ENCODE data around the gene GPR84. TPM values are rescaled to one million over a fixed set of nuclear protein-coding genes. Genes with fewer than 3 reads are reported as not detected.
A peak's percentile ranks its signal among the peaks of the same experiment; 100 is the strongest.

GPR84 gene
- total and polyA plus RNA-seq, 9 of the 15 experiments (the other 6 are each of a cell fraction or from before 2014, with no cell fraction given): 0.07 to 0.18 (median 0.11) TPM; not detected in 5

DNA sequence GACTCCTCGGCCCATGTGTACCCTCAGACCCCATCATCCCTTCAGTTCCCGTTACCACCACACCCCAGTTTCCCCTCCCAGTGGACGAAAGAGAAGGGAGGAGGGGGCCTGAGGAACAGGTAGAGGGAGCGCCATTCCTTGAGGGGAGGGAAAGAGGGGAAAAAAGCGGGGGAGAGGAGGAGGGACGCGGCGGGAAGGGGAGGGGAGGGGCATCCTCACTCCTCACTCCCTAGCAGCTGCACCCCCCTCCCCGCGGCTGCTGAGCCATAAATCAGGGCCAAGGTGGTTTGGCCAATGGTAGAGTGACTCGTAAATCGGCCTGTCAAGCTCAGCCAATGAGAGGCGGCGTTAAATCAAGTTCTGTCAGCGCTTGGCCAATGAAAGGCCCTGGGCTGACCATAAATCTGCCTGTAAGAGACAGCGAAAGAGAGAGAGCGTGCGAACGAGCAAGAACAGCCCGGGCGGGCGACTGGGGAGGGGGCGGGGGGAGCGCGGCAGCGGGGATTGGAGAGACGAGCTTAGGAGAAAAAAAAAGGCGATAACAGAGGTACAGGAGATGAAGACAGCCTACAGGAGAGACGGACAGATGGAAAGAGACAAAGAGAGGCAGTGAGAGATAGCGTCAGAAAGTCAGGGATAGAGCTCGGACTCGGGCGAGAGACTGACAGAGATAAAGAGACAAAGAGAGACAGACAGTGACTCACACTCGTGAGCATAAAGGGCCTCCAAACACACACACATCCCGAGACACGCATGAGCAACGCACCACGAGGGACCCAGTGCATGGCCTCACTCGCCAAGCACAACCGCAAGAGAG, 5.1 kb downstream of the GPR84 start (continued):
- TF ChIP-seq, protein P1, sequence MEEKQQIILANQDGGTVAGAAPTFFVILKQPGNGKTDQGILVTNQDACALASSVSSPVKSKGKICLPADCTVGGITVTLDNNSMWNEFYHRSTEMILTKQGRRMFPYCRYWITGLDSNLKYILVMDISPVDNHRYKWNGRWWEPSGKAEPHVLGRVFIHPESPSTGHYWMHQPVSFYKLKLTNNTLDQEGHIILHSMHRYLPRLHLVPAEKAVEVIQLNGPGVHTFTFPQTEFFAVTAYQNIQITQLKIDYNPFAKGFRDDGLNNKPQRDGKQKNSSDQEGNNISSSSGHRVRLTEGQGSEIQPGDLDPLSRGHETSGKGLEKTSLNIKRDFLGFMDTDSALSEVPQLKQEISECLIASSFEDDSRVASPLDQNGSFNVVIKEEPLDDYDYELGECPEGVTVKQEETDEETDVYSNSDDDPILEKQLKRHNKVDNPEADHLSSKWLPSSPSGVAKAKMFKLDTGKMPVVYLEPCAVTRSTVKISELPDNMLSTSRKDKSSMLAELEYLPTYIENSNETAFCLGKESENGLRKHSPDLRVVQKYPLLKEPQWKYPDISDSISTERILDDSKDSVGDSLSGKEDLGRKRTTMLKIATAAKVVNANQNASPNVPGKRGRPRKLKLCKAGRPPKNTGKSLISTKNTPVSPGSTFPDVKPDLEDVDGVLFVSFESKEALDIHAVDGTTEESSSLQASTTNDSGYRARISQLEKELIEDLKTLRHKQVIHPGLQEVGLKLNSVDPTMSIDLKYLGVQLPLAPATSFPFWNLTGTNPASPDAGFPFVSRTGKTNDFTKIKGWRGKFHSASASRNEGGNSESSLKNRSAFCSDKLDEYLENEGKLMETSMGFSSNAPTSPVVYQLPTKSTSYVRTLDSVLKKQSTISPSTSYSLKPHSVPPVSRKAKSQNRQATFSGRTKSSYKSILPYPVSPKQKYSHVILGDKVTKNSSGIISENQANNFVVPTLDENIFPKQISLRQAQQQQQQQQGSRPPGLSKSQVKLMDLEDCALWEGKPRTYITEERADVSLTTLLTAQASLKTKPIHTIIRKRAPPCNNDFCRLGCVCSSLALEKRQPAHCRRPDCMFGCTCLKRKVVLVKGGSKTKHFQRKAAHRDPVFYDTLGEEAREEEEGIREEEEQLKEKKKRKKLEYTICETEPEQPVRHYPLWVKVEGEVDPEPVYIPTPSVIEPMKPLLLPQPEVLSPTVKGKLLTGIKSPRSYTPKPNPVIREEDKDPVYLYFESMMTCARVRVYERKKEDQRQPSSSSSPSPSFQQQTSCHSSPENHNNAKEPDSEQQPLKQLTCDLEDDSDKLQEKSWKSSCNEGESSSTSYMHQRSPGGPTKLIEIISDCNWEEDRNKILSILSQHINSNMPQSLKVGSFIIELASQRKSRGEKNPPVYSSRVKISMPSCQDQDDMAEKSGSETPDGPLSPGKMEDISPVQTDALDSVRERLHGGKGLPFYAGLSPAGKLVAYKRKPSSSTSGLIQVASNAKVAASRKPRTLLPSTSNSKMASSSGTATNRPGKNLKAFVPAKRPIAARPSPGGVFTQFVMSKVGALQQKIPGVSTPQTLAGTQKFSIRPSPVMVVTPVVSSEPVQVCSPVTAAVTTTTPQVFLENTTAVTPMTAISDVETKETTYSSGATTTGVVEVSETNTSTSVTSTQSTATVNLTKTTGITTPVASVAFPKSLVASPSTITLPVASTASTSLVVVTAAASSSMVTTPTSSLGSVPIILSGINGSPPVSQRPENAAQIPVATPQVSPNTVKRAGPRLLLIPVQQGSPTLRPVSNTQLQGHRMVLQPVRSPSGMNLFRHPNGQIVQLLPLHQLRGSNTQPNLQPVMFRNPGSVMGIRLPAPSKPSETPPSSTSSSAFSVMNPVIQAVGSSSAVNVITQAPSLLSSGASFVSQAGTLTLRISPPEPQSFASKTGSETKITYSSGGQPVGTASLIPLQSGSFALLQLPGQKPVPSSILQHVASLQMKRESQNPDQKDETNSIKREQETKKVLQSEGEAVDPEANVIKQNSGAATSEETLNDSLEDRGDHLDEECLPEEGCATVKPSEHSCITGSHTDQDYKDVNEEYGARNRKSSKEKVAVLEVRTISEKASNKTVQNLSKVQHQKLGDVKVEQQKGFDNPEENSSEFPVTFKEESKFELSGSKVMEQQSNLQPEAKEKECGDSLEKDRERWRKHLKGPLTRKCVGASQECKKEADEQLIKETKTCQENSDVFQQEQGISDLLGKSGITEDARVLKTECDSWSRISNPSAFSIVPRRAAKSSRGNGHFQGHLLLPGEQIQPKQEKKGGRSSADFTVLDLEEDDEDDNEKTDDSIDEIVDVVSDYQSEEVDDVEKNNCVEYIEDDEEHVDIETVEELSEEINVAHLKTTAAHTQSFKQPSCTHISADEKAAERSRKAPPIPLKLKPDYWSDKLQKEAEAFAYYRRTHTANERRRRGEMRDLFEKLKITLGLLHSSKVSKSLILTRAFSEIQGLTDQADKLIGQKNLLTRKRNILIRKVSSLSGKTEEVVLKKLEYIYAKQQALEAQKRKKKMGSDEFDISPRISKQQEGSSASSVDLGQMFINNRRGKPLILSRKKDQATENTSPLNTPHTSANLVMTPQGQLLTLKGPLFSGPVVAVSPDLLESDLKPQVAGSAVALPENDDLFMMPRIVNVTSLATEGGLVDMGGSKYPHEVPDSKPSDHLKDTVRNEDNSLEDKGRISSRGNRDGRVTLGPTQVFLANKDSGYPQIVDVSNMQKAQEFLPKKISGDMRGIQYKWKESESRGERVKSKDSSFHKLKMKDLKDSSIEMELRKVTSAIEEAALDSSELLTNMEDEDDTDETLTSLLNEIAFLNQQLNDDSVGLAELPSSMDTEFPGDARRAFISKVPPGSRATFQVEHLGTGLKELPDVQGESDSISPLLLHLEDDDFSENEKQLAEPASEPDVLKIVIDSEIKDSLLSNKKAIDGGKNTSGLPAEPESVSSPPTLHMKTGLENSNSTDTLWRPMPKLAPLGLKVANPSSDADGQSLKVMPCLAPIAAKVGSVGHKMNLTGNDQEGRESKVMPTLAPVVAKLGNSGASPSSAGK (IDR thresholded peaks at IDR 0.05): peak; percentile 91; the same call in 1 of the 2 replicates
- TF ChIP-seq ZNF133 (CRISPR knock-in tag; IDR thresholded peaks at IDR 0.05) (no peak), TEAD4 (IDR thresholded peaks at IDR 0.05; ENCODE audit: low read length) (no peak; the same call in 1 of the 2 replicates), TEAD4 (CRISPR knock-in tag; IDR thresholded peaks at IDR 0.05; ENCODE audit: borderline replicate concordance) (no peak), SAFB (IDR thresholded peaks at IDR 0.05; ENCODE audit: borderline replicate concordance, low read depth, low read length) (no peak), KLF13 (tag; IDR thresholded peaks at IDR 0.05; ENCODE audit: borderline replicate concordance, low read depth) (no peak), TSC22D4 (tag; IDR thresholded peaks at IDR 0.05) (no peak), KAT2B (IDR thresholded peaks at IDR 0.05; ENCODE audit: low read depth, low read length) (no peak), ZNF316 (IDR thresholded peaks at IDR 0.05) (no peak), ZNF3 (CRISPR knock-in tag; IDR thresholded peaks at IDR 0.05) (no peak), GTF2A2 (tag; IDR thresholded peaks at IDR 0.05) (no peak), ZNF324 (CRISPR knock-in tag; IDR thresholded peaks at IDR 0.05) (no peak)
- TF ChIP-seq, protein P2, sequence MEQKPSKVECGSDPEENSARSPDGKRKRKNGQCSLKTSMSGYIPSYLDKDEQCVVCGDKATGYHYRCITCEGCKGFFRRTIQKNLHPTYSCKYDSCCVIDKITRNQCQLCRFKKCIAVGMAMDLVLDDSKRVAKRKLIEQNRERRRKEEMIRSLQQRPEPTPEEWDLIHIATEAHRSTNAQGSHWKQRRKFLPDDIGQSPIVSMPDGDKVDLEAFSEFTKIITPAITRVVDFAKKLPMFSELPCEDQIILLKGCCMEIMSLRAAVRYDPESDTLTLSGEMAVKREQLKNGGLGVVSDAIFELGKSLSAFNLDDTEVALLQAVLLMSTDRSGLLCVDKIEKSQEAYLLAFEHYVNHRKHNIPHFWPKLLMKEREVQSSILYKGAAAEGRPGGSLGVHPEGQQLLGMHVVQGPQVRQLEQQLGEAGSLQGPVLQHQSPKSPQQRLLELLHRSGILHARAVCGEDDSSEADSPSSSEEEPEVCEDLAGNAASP (IDR thresholded peaks at IDR 0.05): no peak
- TF ChIP-seq, protein P3, sequence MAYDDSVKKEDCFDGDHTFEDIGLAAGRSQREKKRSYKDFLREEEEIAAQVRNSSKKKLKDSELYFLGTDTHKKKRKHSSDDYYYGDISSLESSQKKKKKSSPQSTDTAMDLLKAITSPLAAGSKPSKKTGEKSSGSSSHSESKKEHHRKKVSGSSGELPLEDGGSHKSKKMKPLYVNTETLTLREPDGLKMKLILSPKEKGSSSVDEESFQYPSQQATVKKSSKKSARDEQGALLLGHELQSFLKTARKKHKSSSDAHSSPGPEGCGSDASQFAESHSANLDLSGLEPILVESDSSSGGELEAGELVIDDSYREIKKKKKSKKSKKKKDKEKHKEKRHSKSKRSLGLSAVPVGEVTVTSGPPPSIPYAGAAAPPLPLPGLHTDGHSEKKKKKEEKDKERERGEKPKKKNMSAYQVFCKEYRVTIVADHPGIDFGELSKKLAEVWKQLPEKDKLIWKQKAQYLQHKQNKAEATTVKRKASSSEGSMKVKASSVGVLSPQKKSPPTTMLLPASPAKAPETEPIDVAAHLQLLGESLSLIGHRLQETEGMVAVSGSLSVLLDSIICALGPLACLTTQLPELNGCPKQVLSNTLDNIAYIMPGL (CRISPR knock-in tag; IDR thresholded peaks at IDR 0.05): no peak

Data from K562 (cell line).